ENCODE measurements around the gene PNMA6F.

DNA sequence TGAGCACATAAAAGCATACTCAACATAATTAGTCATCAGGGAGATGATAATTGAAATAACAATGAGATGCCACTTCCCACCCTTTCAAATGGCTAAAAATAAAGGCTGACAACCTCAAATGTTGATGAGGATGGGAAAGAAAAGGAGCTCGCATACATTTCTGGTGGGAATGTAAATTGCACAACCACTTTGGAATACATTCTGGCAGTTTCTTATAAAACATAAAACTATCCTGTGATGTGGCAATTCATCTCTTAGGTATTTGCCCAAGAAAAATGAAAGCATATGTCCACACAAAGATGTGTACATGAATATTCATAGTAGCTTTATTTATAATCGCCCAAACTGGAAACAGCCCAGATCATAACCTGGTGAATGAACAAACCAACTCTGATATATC lies 11.7 kb upstream of the PNMA6F start:
- TF ChIP-seq CTCF (IDR thresholded peaks at IDR 0.05) (no peak), POLR2A (IDR thresholded peaks at IDR 0.05) (no peak)

Measured in heart left ventricle (tissue), 13 donors.